H9 (cell line): ENCODE results near the gene COL23A1. TPM values are rescaled to one million over a fixed set of nuclear protein-coding genes. Genes with fewer than 3 reads are reported as not detected.

Experiments used
- DNase-seq: peaks from one replicate; pipeline ENCODE4 v3.0.0-alpha.2; 2017
- H2AFZ ChIP-seq: one replicate; pipeline ENCODE4 v1.6.1; 2013; ENCODE audit warnings: mild to moderate bottlenecking, low read length, control low read depth, moderate library complexity
- H2AK5ac ChIP-seq: 2 replicates; pipeline ENCODE4 v1.6.1; 2013; ENCODE audit warnings: low read length, control low read depth, mixed read lengths; ENCODE audit not compliant: insufficient read length
- H2BK120ac ChIP-seq: one replicate; pipeline ENCODE4 v1.6.1; 2013; ENCODE audit warnings: low read depth, mild to moderate bottlenecking, low read length, control low read depth, inconsistent platforms; ENCODE audit not compliant: poor library complexity, severe bottlenecking
- H2BK12ac ChIP-seq: 2 replicates; pipeline ENCODE4 v1.6.1; 2013; ENCODE audit warnings: low read length, control low read depth, mixed read lengths, low read depth; ENCODE audit not compliant: insufficient read length
- H2BK15ac ChIP-seq: 2 replicates; pipeline ENCODE4 v1.6.1; 2013; ENCODE audit warnings: low read depth, low read length, control low read depth
- H2BK20ac ChIP-seq: one replicate; pipeline ENCODE4 v1.6.1; 2013; ENCODE audit warnings: low read depth, mild to moderate bottlenecking, low read length, control low read depth, inconsistent platforms; ENCODE audit not compliant: poor library complexity, severe bottlenecking
- H2BK5ac ChIP-seq: 2 replicates; pipeline ENCODE4 v1.6.1; 2013; ENCODE audit warnings: low read length, control low read depth, mixed read lengths; ENCODE audit not compliant: insufficient read length
- H3K14ac ChIP-seq: 2 replicates; pipeline ENCODE4 v1.6.1; 2013; ENCODE audit warnings: low read length, control low read depth; ENCODE audit not compliant: insufficient read depth
- H3K18ac ChIP-seq: 2 replicates; pipeline ENCODE4 v1.6.1; 2013; ENCODE audit warnings: low read depth, mild to moderate bottlenecking, mixed read lengths, low read length, control low read depth; ENCODE audit not compliant: insufficient read length
- H3K23ac ChIP-seq: 2 replicates; pipeline ENCODE4 v1.6.1; 2013; ENCODE audit warnings: low read length, control low read depth, mixed read lengths, low read depth; ENCODE audit not compliant: insufficient read length
- H3K23me2 ChIP-seq: 2 replicates; pipeline ENCODE4 v1.6.1; 2013; ENCODE audit warnings: low read depth, mild to moderate bottlenecking, mixed read lengths, low read length, control low read depth; ENCODE audit not compliant: insufficient read length, poor library complexity, severe bottlenecking
- H3K27ac ChIP-seq: 2 replicates; pipeline ENCODE4 v1.5.1; 2013; ENCODE audit warnings: low read length, control low read depth, mixed read lengths, low read depth; ENCODE audit not compliant: insufficient read length
- H3K27me3 ChIP-seq: 2 replicates; pipeline ENCODE4 v1.6.1; 2013; ENCODE audit warnings: low read length, control low read depth, inconsistent platforms; ENCODE audit not compliant: insufficient read depth
- H3K4ac ChIP-seq: 2 replicates; pipeline ENCODE4 v1.6.1; 2013; ENCODE audit warnings: low read depth, mild to moderate bottlenecking, control low read depth, inconsistent platforms, low read length, moderate library complexity
- H3K4me1 ChIP-seq: 2 replicates; pipeline ENCODE4 v1.6.1; 2013; ENCODE audit warnings: low read length, control low read depth, inconsistent platforms; ENCODE audit not compliant: insufficient read depth
- H3K4me2 ChIP-seq: 2 replicates; pipeline ENCODE4 v1.6.1; 2013; ENCODE audit warnings: low read length, control low read depth, mixed read lengths; ENCODE audit not compliant: insufficient read length, insufficient read depth
- H3K56ac ChIP-seq: 2 replicates; pipeline ENCODE4 v1.6.1; 2013; ENCODE audit warnings: low read depth, mild to moderate bottlenecking, mixed read lengths, low read length, control low read depth; ENCODE audit not compliant: insufficient read length
- H3K79me1 ChIP-seq: 2 replicates; pipeline ENCODE4 v1.6.1; 2013; ENCODE audit warnings: low read depth, mild to moderate bottlenecking, moderate library complexity, low read length, control low read depth, inconsistent platforms; ENCODE audit not compliant: insufficient read depth, poor library complexity, severe bottlenecking
- H3K79me2 ChIP-seq: 2 replicates; pipeline ENCODE4 v1.6.1; 2013; ENCODE audit warnings: low read length, control low read depth, inconsistent platforms; ENCODE audit not compliant: insufficient read depth
- H3K9ac ChIP-seq: 2 replicates; pipeline ENCODE4 v1.6.1; 2013; ENCODE audit warnings: low read length, control low read depth, mixed read lengths; ENCODE audit not compliant: insufficient read length; ENCODE audit errors: extremely low read depth
- H3K9me3 ChIP-seq: one replicate; pipeline ENCODE4 v1.6.1; 2013; ENCODE audit warnings: low read depth, low read length, inconsistent platforms; ENCODE audit not compliant: control insufficient read depth
- H3T11ph ChIP-seq: one replicate; pipeline ENCODE4 v1.6.1; 2013; ENCODE audit warnings: mild to moderate bottlenecking, low read length, control low read depth, inconsistent platforms
- H4K20me1 ChIP-seq: one replicate; pipeline ENCODE4 v1.6.1; 2013; ENCODE audit not compliant: control insufficient read depth, insufficient read length, insufficient read depth
- H4K5ac ChIP-seq: 2 replicates; pipeline ENCODE4 v1.6.1; 2013; ENCODE audit warnings: low read depth, mild to moderate bottlenecking, mixed read lengths, low read length, control low read depth; ENCODE audit not compliant: insufficient read length
- H4K8ac ChIP-seq: replicated peaks from 2 replicates; pipeline ENCODE4 v1.6.1; 2013; ENCODE audit warnings: low read length, control low read depth, mixed read lengths, low read depth; ENCODE audit not compliant: insufficient read length
- H4K91ac ChIP-seq: 2 replicates; pipeline ENCODE4 v1.6.1; 2013; ENCODE audit warnings: low read depth, mild to moderate bottlenecking, moderate library complexity, mixed read lengths, low read length, control low read depth; ENCODE audit not compliant: insufficient read length
- H3K27ac Mint-ChIP-seq, 3 experiments: 2 replicates in 2 of 3; 3 replicates in 1 of 3; pipeline ENCODE4 v1.8.0; 2020 to 2021; ENCODE audit warnings: mixed read lengths in 3 of 3, mild to moderate bottlenecking in 1 of 3, moderate library complexity in 1 of 3
- H3K27me3 Mint-ChIP-seq: 2 replicates; pipeline ENCODE4 v1.8.0; 2021; ENCODE audit warnings: low read depth, mild to moderate bottlenecking, moderate library complexity, mixed read lengths
- H3K36me3 Mint-ChIP-seq, 3 experiments: 2 replicates in 2 of 3; 3 replicates in 1 of 3; pipeline ENCODE4 v1.8.0; 2020 to 2021; ENCODE audit warnings: low read depth in 3 of 3, mixed read lengths in 3 of 3; ENCODE audit not compliant: insufficient read depth in 1 of 3
- H3K4me1 Mint-ChIP-seq, 2 experiments: 2 replicates each; pipeline ENCODE4 v1.8.0; 2020; ENCODE audit warnings: mixed read lengths in 2 of 2
- H3K4me3 Mint-ChIP-seq, 2 experiments: 2 replicates in 1 of 2; 3 replicates in 1 of 2; pipeline ENCODE4 v1.8.0; 2020 to 2021; ENCODE audit warnings: mild to moderate bottlenecking in 2 of 2, mixed read lengths in 2 of 2, moderate library complexity in 1 of 2
- H3K9me3 Mint-ChIP-seq, 2 experiments: 2 replicates in 1 of 2; 3 replicates in 1 of 2; pipeline ENCODE4 v1.8.0; 2020; ENCODE audit warnings: mild to moderate bottlenecking in 2 of 2, mixed read lengths in 2 of 2, moderate library complexity in 1 of 2
- WGBS: extraction: QIAGEN DNeasy Blood & Tissue Kit; methylation state at CpG from one replicate; pipeline ENCODE4 v1.1.7; 2013; ENCODE audit warnings: missing lambda C conversion rate, low lambda C conversion rate, mixed read lengths; ENCODE audit not compliant: insufficient read length; ENCODE audit errors: extremely low coverage; 5-methylcytosine and 5-hydroxymethylcytosine counted together
- total RNA-seq: library from RNA; stranded (reverse); gene quantifications from 2 replicates; pipeline ENCODE4 v1.2.1, GENCODE V29; 2021
- TF ChIP-seq, protein P1 (sequence below): fragments of 200-600 bp; sonication (generic); conservative IDR thresholded peaks from 3 replicates; pipeline ENCODE4 v1.8.0; 2021; ENCODE audit warnings: antibody characterized with exemption, mild to moderate bottlenecking

Gene COL23A1
- total RNA-seq, 1 experiment from 2014 or later: 2.6 TPM

DNA sequence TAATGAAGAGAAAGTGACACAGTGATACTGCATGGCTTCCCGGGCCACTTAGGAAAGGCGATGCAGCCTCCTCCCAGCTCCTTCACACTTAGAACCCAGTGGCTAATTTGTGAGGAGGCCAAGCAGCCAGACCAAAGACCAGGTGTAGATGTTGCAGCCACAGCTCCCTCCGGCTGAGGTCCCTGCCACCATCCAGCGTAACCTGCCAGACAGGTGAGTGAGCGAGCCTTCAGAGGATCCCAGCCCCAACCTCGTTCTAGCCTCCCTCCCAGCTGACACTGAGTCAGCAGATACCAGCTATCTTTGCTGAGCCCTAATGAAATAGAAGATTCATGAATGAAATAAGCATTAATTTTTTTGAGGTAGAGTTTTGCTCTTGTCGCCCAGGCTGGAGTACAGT, 59.7 kb downstream of the COL23A1 start:
- H3K56ac ChIP-seq: no peak overlapping the region
- H2AK5ac ChIP-seq: no peak overlapping the region
- H3K23ac ChIP-seq: no peak overlapping the region
- Mint-ChIP-seq H3K4me1 (peaks cover 23 to 37% of the 10 kb centered on the region in 2 experiments), H3K27me3 (no peaks in the 10 kb centered on the region; the same call in 1 of the 2 replicates), H3K9me3 (peaks cover 0 to 2% of the 10 kb centered on the region in 2 experiments; a peak in 1 of 5 replicates), H3K27ac (no peak overlapping the region), H3K36me3 (0 out of 7 replicates have a peak, but pooled peaks cover 0 to 2% (median 0%) of the 10 kb centered on the region in 3 experiments), H3K4me3 (no peak overlapping the region)
- no peaks in the 10 kb centered on the region for H3K79me1 ChIP-seq
- H2BK15ac ChIP-seq: no peak overlapping the region
- no peak overlapping the region for H3K4ac ChIP-seq
- no peaks in the 10 kb centered on the region for H3K27me3 ChIP-seq
- TF ChIP-seq, protein P1, sequence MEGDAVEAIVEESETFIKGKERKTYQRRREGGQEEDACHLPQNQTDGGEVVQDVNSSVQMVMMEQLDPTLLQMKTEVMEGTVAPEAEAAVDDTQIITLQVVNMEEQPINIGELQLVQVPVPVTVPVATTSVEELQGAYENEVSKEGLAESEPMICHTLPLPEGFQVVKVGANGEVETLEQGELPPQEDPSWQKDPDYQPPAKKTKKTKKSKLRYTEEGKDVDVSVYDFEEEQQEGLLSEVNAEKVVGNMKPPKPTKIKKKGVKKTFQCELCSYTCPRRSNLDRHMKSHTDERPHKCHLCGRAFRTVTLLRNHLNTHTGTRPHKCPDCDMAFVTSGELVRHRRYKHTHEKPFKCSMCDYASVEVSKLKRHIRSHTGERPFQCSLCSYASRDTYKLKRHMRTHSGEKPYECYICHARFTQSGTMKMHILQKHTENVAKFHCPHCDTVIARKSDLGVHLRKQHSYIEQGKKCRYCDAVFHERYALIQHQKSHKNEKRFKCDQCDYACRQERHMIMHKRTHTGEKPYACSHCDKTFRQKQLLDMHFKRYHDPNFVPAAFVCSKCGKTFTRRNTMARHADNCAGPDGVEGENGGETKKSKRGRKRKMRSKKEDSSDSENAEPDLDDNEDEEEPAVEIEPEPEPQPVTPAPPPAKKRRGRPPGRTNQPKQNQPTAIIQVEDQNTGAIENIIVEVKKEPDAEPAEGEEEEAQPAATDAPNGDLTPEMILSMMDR: no peak
- peaks cover 2% of the 10 kb centered on the region for H4K20me1 ChIP-seq
- H2BK20ac ChIP-seq: no peak overlapping the region
- H3K14ac ChIP-seq: no peak overlapping the region; the same call in 1 of the 2 replicates
- no peak overlapping the region for H3K18ac ChIP-seq
- H3K9ac ChIP-seq: no peak overlapping the region
- no peak overlapping the region for H4K8ac ChIP-seq
- DNase-seq: no peak
- no peak overlapping the region for H2AFZ ChIP-seq
- no peak overlapping the region for H3K27ac ChIP-seq
- no peak overlapping the region for H2BK120ac ChIP-seq
- no peaks in the 10 kb centered on the region for H3K79me2 ChIP-seq
- no peak overlapping the region for H2BK5ac ChIP-seq
- WGBS: no CpG with 5 or more reads among the region's 7 CpGs
- H3T11ph ChIP-seq: no peak overlapping the region
- H3K9me3 ChIP-seq: no peaks in the 10 kb centered on the region
- H3K4me1 ChIP-seq: no peaks in the 10 kb centered on the region
- H4K91ac ChIP-seq: no peak overlapping the region
- H4K5ac ChIP-seq: no peak overlapping the region
- no peak overlapping the region for H3K4me2 ChIP-seq
- H3K23me2 ChIP-seq: no peaks in the 10 kb centered on the region
- no peak overlapping the region for H2BK12ac ChIP-seq
